Measurements from ENCODE around the gene ALX1.
"Not testable (repeated sequence)": the region's sequence is repeated elsewhere in the genome, so short reads cannot be mapped to it uniquely, and the experiment has no call there.

ALX1 gene

DNA sequence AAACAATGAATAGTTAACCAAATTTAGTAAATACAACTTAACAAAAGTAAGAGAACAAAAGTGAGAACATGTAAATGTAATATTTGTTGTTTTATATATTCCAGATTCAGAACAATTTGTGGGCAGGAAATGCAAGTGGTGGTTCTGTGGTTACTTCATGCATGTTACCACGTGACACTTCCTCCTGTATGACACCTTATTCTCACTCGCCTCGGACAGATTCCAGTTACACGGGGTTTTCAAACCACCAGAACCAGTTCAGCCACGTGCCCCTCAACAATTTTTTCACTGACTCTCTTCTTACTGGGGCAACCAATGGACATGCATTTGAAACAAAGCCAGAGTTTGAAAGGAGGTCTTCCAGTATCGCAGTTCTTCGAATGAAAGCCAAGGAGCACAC lies 21.0 kb downstream of the ALX1 start:
- Histone ChIP-seq H3K36me3 (ENCODE audit: control insufficient read depth, insufficient read depth, low read length) (no peaks in the 10 kb centered on the region), H3K4me3 (ENCODE audit: extremely low read depth, insufficient read depth, low read length, poor library complexity, severe bottlenecking) (no peak overlapping the region), H3K9me3 (ENCODE audit: control insufficient read depth, low read length) (no peaks in the 10 kb centered on the region), H3K4me1 (ENCODE audit: control insufficient read depth, insufficient read depth, low read length, poor library complexity, severe bottlenecking) (no peaks in the 10 kb centered on the region), H3K27ac (ENCODE audit: low read depth, low read length, severe bottlenecking) (no peak overlapping the region)
- WGBS, 2 experiments (ENCODE audit: insufficient coverage in 2 of 2) = 87 to 91% methylated on average over 5 of the region's 7 CpGs

- Histone ChIP-seq H3K27ac (ENCODE audit: low read depth, low read length, severe bottlenecking) (no peak overlapping the region), H3K36me3 (ENCODE audit: control insufficient read depth, insufficient read depth, low read length) (no peaks in the 10 kb centered on the region), H3K4me3 (ENCODE audit: extremely low read depth, insufficient read depth, low read length, poor library complexity, severe bottlenecking) (no peak overlapping the region), H3K4me1 (ENCODE audit: control insufficient read depth, insufficient read depth, low read length, poor library complexity, severe bottlenecking) (no peaks in the 10 kb centered on the region), H3K9me3 (ENCODE audit: control insufficient read depth, low read length) (no peaks in the 10 kb centered on the region)
- WGBS, 2 experiments (ENCODE audit: insufficient coverage in 2 of 2) = 75 to 100% methylated on average over 1 to 3 of the region's 5 CpGs
Observed at GRCh38 chr12:85308374-85308773, 28.4 kb downstream of the ALX1 start.

GRCh38 chr12:85309125-85309566 lies 29.1 kb downstream of the ALX1 start:
- H3K4me1 ChIP-seq (ENCODE audit: control insufficient read depth, insufficient read depth, low read length, poor library complexity, severe bottlenecking) = no peaks in the 10 kb centered on the region
- WGBS, 2 experiments (ENCODE audit: insufficient coverage in 2 of 2) = 76 to 81% methylated on average over 3 to 5 of the region's 5 CpGs
- peak overlapping the region; percentile 4 for H3K27ac ChIP-seq (ENCODE audit: low read depth, low read length, severe bottlenecking)
- H3K9me3 ChIP-seq (ENCODE audit: control insufficient read depth, low read length) = no peaks in the 10 kb centered on the region
- H3K4me3 ChIP-seq (ENCODE audit: extremely low read depth, insufficient read depth, low read length, poor library complexity, severe bottlenecking) = no peak overlapping the region
- no peaks in the 10 kb centered on the region for H3K36me3 ChIP-seq (ENCODE audit: control insufficient read depth, insufficient read depth, low read length)

- Histone ChIP-seq H3K4me3 (ENCODE audit: extremely low read depth, insufficient read depth, low read length, poor library complexity, severe bottlenecking) (no peak overlapping the region), H3K4me1 (ENCODE audit: control insufficient read depth, insufficient read depth, low read length, poor library complexity, severe bottlenecking) (no peaks in the 10 kb centered on the region), H3K9me3 (ENCODE audit: control insufficient read depth, low read length) (no peaks in the 10 kb centered on the region), H3K36me3 (ENCODE audit: control insufficient read depth, insufficient read depth, low read length) (no peaks in the 10 kb centered on the region), H3K27ac (ENCODE audit: low read depth, low read length, severe bottlenecking) (no peak overlapping the region)
- 75 to 84% methylated on average over 2 of the region's 3 CpGs for WGBS, 2 experiments (ENCODE audit: insufficient coverage in 2 of 2)
Observed at GRCh38 chr12:85310025-85310424, 30.0 kb downstream of the ALX1 start.

DNA sequence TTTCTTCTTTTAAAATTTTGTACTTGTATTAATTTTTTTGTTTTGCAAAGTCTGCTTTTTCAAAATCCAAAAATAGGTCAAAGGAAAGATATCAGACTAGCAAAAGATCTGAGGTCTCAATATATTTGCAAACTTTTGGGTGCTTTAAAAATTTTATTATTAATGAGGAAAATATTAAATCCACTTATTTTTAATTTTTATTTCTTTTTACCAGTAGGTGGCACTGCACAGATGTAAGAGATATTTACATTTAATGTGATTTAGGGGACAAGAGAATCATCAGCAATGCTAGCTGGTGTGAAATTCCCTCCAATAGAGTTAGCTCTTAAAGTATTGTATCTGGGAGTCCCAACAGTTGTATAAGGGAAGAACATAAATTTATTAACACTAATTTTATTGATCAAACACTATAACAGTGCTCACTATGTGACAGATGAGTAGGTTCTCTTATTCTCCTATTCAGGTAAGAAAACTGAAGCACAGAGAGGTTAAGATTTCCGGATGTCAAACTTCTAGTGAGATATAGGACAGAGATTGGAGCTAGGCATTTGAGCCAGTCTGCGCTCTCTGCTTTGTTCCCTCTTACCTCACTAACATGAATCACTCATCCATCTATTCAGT lies 30.5 kb downstream of the ALX1 start:
- Histone ChIP-seq H3K9me3 (ENCODE audit: control insufficient read depth, low read length) (no peaks in the 10 kb centered on the region), H3K36me3 (ENCODE audit: control insufficient read depth, insufficient read depth, low read length) (no peaks in the 10 kb centered on the region), H3K27ac (ENCODE audit: low read depth, low read length, severe bottlenecking) (no peak overlapping the region), H3K4me3 (ENCODE audit: extremely low read depth, insufficient read depth, low read length, poor library complexity, severe bottlenecking) (no peak overlapping the region), H3K4me1 (ENCODE audit: control insufficient read depth, insufficient read depth, low read length, poor library complexity, severe bottlenecking) (no peaks in the 10 kb centered on the region)
- 100% methylated on average over 1 of the region's 2 CpGs; no CpG with 5 or more reads in 1 of the 2 experiments for WGBS, 2 experiments (ENCODE audit: insufficient coverage in 2 of 2)

GRCh38 chr12:85317866-85318636 lies 38.0 kb downstream of the ALX1 start:
- not testable (repeated sequence) for H3K27ac ChIP-seq (ENCODE audit: low read depth, low read length, severe bottlenecking); H3K4me1 ChIP-seq (ENCODE audit: control insufficient read depth, insufficient read depth, low read length, poor library complexity, severe bottlenecking); H3K4me3 ChIP-seq (ENCODE audit: extremely low read depth, insufficient read depth, low read length, poor library complexity, severe bottlenecking); H3K36me3 ChIP-seq (ENCODE audit: control insufficient read depth, insufficient read depth, low read length); H3K9me3 ChIP-seq (ENCODE audit: control insufficient read depth, low read length)
- WGBS, 2 experiments (ENCODE audit: insufficient coverage in 2 of 2) = 89 to 92% methylated on average over 23 to 29 of the region's 33 CpGs

DNA sequence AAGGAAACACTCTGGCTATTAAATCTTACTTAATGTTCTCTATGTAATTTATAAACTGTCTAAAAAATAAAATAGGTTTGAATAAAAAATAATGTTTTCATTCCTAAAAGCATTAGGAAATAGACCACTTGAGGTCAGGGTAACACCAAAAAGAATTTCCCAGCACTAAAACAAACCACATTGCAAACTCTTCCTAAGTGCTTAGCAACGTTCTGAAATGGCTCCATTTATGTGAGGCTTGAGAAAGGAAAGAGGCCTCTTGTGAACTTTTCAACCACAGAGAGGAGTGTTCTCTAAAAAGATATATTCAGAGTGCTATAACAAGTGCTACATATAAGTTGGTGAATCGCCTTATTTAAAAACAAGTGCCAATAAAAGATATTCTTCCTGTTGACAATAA lies 42.7 kb downstream of the ALX1 start:
- Histone ChIP-seq H3K4me1 (ENCODE audit: control insufficient read depth, insufficient read depth, low read length, poor library complexity, severe bottlenecking) (no peaks in the 10 kb centered on the region), H3K36me3 (ENCODE audit: control insufficient read depth, insufficient read depth, low read length) (no peaks in the 10 kb centered on the region), H3K4me3 (ENCODE audit: extremely low read depth, insufficient read depth, low read length, poor library complexity, severe bottlenecking) (no peak overlapping the region), H3K9me3 (ENCODE audit: control insufficient read depth, low read length) (no peaks in the 10 kb centered on the region), H3K27ac (ENCODE audit: low read depth, low read length, severe bottlenecking) (no peak overlapping the region)
- no CpG with 5 or more reads among the region's 2 CpGs for WGBS, 2 experiments (ENCODE audit: insufficient coverage in 2 of 2)

GRCh38 chr12:85325442-85325841 lies 45.4 kb downstream of the ALX1 start:
- H3K4me1 ChIP-seq (ENCODE audit: control insufficient read depth, insufficient read depth, low read length, poor library complexity, severe bottlenecking) = no peaks in the 10 kb centered on the region
- H3K36me3 ChIP-seq (ENCODE audit: control insufficient read depth, insufficient read depth, low read length) = no peaks in the 10 kb centered on the region
- H3K27ac ChIP-seq (ENCODE audit: low read depth, low read length, severe bottlenecking) = no peak overlapping the region
- WGBS, 2 experiments (ENCODE audit: insufficient coverage in 2 of 2) = 50 to 72% methylated on average over 2 of the region's 2 CpGs
- H3K4me3 ChIP-seq (ENCODE audit: extremely low read depth, insufficient read depth, low read length, poor library complexity, severe bottlenecking) = no peak overlapping the region
- H3K9me3 ChIP-seq (ENCODE audit: control insufficient read depth, low read length) = no peaks in the 10 kb centered on the region

DNA sequence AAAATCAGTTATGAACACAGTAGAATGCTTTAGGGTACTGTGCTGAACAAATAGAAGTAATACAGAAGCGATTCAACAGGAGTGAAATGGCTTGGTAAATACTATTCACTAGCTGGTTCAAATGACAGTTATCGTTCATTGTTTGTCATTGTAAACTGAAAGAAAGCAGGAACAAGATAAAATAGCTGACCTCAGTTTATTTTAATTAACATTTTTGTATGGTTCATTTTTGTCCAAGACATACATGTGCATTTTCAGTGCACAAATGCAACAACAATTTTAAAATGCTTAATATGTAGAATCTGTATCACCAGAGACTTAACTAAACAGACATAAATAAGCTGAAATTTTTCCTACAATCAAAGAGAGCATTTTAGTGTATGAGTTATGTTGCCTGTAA lies 49.9 kb downstream of the ALX1 start:
- H3K36me3 ChIP-seq (ENCODE audit: control insufficient read depth, insufficient read depth, low read length) = no peaks in the 10 kb centered on the region
- no peak overlapping the region for H3K27ac ChIP-seq (ENCODE audit: low read depth, low read length, severe bottlenecking)
- no peaks in the 10 kb centered on the region for H3K9me3 ChIP-seq (ENCODE audit: control insufficient read depth, low read length)
- no peak overlapping the region for H3K4me3 ChIP-seq (ENCODE audit: extremely low read depth, insufficient read depth, low read length, poor library complexity, severe bottlenecking)
- WGBS, 2 experiments (ENCODE audit: insufficient coverage in 2 of 2) = 100% methylated on average over 1 of the region's 2 CpGs; no CpG with 5 or more reads in 1 of the 2 experiments
- H3K4me1 ChIP-seq (ENCODE audit: control insufficient read depth, insufficient read depth, low read length, poor library complexity, severe bottlenecking) = no peaks in the 10 kb centered on the region

- 80 to 91% methylated on average over 1 of the region's 1 CpG for WGBS, 2 experiments (ENCODE audit: insufficient coverage in 2 of 2)
- Histone ChIP-seq H3K4me1 (ENCODE audit: control insufficient read depth, insufficient read depth, low read length, poor library complexity, severe bottlenecking) (no peaks in the 10 kb centered on the region), H3K27ac (ENCODE audit: low read depth, low read length, severe bottlenecking) (no peak overlapping the region), H3K36me3 (ENCODE audit: control insufficient read depth, insufficient read depth, low read length) (no peaks in the 10 kb centered on the region), H3K9me3 (ENCODE audit: control insufficient read depth, low read length) (no peaks in the 10 kb centered on the region), H3K4me3 (ENCODE audit: extremely low read depth, insufficient read depth, low read length, poor library complexity, severe bottlenecking) (no peak overlapping the region)
Observed at GRCh38 chr12:85348779-85349178, 68.8 kb downstream of the ALX1 start.

- H3K36me3 ChIP-seq (ENCODE audit: control insufficient read depth, insufficient read depth, low read length) = no peaks in the 10 kb centered on the region
- no peaks in the 10 kb centered on the region for H3K9me3 ChIP-seq (ENCODE audit: control insufficient read depth, low read length)
- H3K4me1 ChIP-seq (ENCODE audit: control insufficient read depth, insufficient read depth, low read length, poor library complexity, severe bottlenecking) = no peaks in the 10 kb centered on the region
- H3K4me3 ChIP-seq (ENCODE audit: extremely low read depth, insufficient read depth, low read length, poor library complexity, severe bottlenecking) = no peak overlapping the region
- no peak overlapping the region for H3K27ac ChIP-seq (ENCODE audit: low read depth, low read length, severe bottlenecking)
Observed at GRCh38 chr12:85350356-85350755, 70.3 kb downstream of the ALX1 start.

All from mesodermal cell (in vitro differentiated cells).